Glutamatergic neuron (in vitro differentiated cells): ENCODE data around the gene DLX5. TPM values are rescaled to one million over a fixed set of nuclear protein-coding genes. Genes with fewer than 3 reads are reported as not detected.

ENCODE experiments used
- DNase-seq: peaks from one replicate; pipeline ENCODE4 v3.0.0; 2022
- H3K27ac Mint-ChIP-seq: one replicate; pipeline ENCODE4 v1.8.0; 2020; ENCODE audit warnings: mild to moderate bottlenecking, mixed read lengths, inconsistent platforms; ENCODE audit not compliant: unreplicated experiment
- H3K27me3 Mint-ChIP-seq: one replicate; pipeline ENCODE4 v1.8.0; 2020; ENCODE audit warnings: mild to moderate bottlenecking, moderate library complexity, mixed read lengths, inconsistent platforms; ENCODE audit not compliant: unreplicated experiment
- H3K36me3 Mint-ChIP-seq: one replicate; pipeline ENCODE4 v1.8.0; 2020; ENCODE audit warnings: mild to moderate bottlenecking, mixed read lengths, inconsistent platforms; ENCODE audit not compliant: unreplicated experiment
- H3K4me1 Mint-ChIP-seq: one replicate; pipeline ENCODE4 v1.8.0; 2020; ENCODE audit warnings: mild to moderate bottlenecking, low read depth, mixed read lengths, inconsistent platforms; ENCODE audit not compliant: unreplicated experiment
- H3K4me3 Mint-ChIP-seq: one replicate; pipeline ENCODE4 v1.8.0; 2020; ENCODE audit warnings: mild to moderate bottlenecking, mixed read lengths, inconsistent platforms; ENCODE audit not compliant: unreplicated experiment
- H3K9me3 Mint-ChIP-seq: one replicate; pipeline ENCODE4 v1.8.0; 2020; ENCODE audit warnings: mild to moderate bottlenecking, moderate library complexity, mixed read lengths, inconsistent platforms; ENCODE audit not compliant: unreplicated experiment
- CTCF ChIP-seq: fragments of 200-600 bp; sonication (generic); IDR thresholded peaks from one replicate; pipeline ENCODE4 v1.5.0; 2021; ENCODE audit not compliant: partially characterized antibody, unreplicated experiment
- total RNA-seq: library from RNA; stranded (reverse); fragmentation: NEBNext Ultra II Directional; extraction: Animal tissue kit (Norgen Biotek cat#: 25700); gene quantifications from one replicate; pipeline ENCODE4 v1.2.1, GENCODE V29; 2021; ENCODE audit not compliant: unreplicated experiment

DLX5 gene
- total RNA-seq, 1 donor from 2014 or later = not detected

DNA sequence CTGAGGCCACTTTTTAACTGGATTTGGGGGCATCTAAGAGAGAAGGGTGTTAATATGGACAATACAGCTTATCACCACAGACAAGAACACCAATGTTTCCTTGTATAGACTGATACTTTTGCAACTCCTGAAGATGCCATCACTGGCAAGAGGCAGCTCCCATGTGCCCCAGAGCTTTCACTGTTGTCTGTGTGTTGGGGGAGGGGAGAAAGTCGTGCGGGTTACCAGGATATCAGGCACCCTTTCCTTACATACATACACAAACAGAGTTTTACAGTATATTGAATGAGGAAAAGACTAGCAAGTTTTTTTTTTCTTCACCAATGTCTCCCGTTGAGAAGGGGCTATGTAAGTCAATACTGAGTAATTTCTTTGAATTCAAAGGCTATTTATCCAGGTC lies 23.4 kb downstream of the DLX5 start:
- no peak for TF ChIP-seq CTCF
- H3K27ac Mint-ChIP-seq = no peak overlapping the region
- H3K4me1 Mint-ChIP-seq = peaks cover 14% of the 10 kb centered on the region
- H3K27me3 Mint-ChIP-seq = peaks cover 58% of the 10 kb centered on the region
- H3K4me3 Mint-ChIP-seq = no peak overlapping the region
- H3K36me3 Mint-ChIP-seq = no peaks in the 10 kb centered on the region
- DNase-seq = no peak
- H3K9me3 Mint-ChIP-seq = peaks cover 7% of the 10 kb centered on the region

DNA sequence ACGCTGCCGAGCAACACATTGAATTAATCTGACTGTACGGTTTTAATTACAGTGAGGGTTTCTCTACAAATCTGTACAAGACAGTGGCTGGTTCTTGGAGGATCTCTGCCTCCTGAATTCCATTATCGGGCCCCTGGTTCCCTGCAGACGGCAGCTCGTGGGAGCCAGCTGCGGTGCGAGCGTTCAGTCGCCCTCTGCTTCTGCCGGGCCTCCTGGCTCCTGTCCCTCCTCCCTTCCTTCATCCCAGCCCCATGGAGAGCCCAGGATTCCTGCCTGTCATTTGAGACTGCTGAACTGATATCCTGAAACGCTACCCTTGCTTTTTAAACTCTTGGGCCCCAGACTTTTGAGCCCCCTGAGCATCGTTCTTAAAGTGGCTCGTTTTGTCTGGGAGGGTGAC lies 25.9 kb downstream of the DLX5 start:
- H3K4me3 Mint-ChIP-seq = no peak overlapping the region

DNA sequence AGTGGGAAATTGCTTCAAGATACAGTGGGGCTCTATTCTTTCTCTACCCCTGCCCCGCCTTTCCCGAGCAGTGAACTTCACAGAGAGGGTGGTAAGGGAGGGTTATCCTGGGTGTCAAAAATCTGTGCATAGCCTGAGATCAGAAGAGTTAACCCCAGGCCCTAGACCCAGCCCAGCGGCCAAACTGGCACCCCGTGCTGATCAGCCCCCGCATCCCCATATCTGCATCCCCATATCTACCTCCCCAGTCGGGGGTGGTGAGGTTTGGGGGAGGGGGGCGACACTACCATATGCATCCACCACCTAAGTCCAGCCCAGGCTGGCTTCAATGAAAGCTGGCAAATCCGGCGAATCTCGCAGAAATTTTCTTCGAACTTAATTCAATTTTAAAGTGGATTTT lies 26.3 kb downstream of the DLX5 start:
- Mint-ChIP-seq H3K36me3 (no peaks in the 10 kb centered on the region), H3K9me3 (peaks cover 12% of the 10 kb centered on the region), H3K27ac (no peak overlapping the region), H3K4me1 (peaks cover 15% of the 10 kb centered on the region), H3K27me3 (peaks cover 68% of the 10 kb centered on the region), H3K4me3 (peak overlapping the region; percentile 52)
- no peak for DNase-seq
- TF ChIP-seq CTCF = no peak

More for the DNA sequence above, 25.9 kb downstream of the DLX5 start:
- Mint-ChIP-seq H3K9me3 (peaks cover 12% of the 10 kb centered on the region), H3K27me3 (peaks cover 69% of the 10 kb centered on the region), H3K36me3 (no peaks in the 10 kb centered on the region), H3K4me1 (peaks cover 15% of the 10 kb centered on the region), H3K27ac (no peak overlapping the region)
- no peak for TF ChIP-seq CTCF
- DNase-seq = no peak

GRCh38 chr7:96997512-96998032 lies 27.1 kb downstream of the DLX5 start:
- H3K27ac Mint-ChIP-seq = no peak overlapping the region
- H3K9me3 Mint-ChIP-seq = peaks cover 17% of the 10 kb centered on the region
- H3K4me3 Mint-ChIP-seq = peak overlapping the region; percentile 23
- peaks cover 67% of the 10 kb centered on the region for H3K27me3 Mint-ChIP-seq
- no peak for TF ChIP-seq CTCF
- peaks cover 15% of the 10 kb centered on the region for H3K4me1 Mint-ChIP-seq
- no peaks in the 10 kb centered on the region for H3K36me3 Mint-ChIP-seq
- DNase-seq = no peak

- Mint-ChIP-seq H3K27ac (no peak overlapping the region), H3K4me1 (peaks cover 15% of the 10 kb centered on the region), H3K27me3 (peaks cover 68% of the 10 kb centered on the region), H3K36me3 (no peaks in the 10 kb centered on the region), H3K4me3 (peak overlapping the region; percentile 55), H3K9me3 (peaks cover 17% of the 10 kb centered on the region)
- no peak for TF ChIP-seq CTCF
- no peak for DNase-seq
Observed at GRCh38 chr7:96996958-96997511, 27.6 kb downstream of the DLX5 start.
